ENCODE results near the gene NR3C2.

NR3C2 gene

DNA sequence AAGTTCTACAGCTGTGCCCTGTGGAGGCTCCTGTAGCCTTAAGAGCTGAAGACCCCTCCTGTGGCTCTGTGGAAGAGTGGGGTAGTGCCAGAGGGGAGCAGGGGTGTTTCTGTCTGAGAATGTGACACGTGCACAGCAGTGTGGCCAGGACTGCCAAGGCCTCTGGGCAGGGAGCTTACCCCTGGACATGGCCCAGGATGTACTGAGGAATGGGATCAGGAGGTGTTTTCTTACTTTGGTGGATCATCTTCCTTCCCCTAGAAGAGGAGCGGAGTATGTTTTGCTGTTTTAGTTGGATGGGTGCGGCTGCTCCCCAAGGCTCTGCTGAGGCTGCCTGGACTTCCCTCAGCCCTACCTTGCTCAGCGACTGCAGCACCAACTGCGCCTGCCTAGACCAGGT lies 367.8 kb downstream of the NR3C2 start:
- DNase-seq (ENCODE audit: extremely low read depth, low read depth) = no peak

DNA sequence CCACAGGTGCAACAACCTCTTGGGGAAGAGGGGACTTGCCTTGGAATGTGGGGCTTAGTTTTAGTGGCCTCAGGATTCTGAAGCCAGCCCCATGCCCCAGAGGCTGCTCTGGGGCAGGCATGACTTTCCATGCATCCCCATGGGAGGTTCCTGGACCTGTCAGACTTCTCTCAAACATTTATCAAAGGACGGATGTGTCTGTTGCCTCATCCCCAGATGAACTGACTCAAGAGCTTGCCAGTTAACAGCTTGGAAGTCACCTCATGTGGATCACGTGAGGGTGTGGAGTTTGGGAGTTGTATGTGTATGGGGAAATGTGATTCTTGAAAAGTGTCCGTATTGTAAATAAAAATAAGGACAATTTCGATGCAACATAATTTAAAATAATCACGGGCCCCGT lies 368.9 kb downstream of the NR3C2 start:
- TF ChIP-seq, protein P1, sequence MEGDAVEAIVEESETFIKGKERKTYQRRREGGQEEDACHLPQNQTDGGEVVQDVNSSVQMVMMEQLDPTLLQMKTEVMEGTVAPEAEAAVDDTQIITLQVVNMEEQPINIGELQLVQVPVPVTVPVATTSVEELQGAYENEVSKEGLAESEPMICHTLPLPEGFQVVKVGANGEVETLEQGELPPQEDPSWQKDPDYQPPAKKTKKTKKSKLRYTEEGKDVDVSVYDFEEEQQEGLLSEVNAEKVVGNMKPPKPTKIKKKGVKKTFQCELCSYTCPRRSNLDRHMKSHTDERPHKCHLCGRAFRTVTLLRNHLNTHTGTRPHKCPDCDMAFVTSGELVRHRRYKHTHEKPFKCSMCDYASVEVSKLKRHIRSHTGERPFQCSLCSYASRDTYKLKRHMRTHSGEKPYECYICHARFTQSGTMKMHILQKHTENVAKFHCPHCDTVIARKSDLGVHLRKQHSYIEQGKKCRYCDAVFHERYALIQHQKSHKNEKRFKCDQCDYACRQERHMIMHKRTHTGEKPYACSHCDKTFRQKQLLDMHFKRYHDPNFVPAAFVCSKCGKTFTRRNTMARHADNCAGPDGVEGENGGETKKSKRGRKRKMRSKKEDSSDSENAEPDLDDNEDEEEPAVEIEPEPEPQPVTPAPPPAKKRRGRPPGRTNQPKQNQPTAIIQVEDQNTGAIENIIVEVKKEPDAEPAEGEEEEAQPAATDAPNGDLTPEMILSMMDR (IDR thresholded peaks at IDR 0.05; ENCODE audit: low read depth, low read length) = no peak
- no peak for DNase-seq (ENCODE audit: extremely low read depth, low read depth)

More for the DNA sequence above, 367.8 kb downstream of the NR3C2 start:
- TF ChIP-seq, protein P1 (IDR thresholded peaks at IDR 0.05; ENCODE audit: low read depth, low read length) = no peak

DNA sequence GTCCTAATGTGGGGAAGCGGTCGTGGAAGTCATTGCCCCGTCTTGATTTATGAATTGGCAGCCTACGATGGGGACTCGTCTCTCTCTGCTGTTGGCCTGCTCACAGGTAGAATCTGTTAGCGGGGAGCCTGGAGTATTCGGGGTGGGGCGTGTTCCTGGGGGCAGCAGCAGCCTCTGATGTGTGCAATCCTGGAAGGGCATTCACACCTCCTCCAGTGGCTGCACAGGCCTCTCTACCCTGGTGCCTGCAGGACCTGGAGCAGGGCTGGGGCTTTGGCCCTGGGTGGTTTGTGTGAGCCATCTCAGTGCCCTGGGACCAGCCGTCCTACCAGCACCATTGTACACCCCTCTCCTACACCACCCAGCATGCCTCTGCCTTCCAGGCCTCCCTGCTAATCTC lies 369.4 kb downstream of the NR3C2 start:
- no peak for DNase-seq (ENCODE audit: extremely low read depth, low read depth)
- TF ChIP-seq, protein P1 (IDR thresholded peaks at IDR 0.05; ENCODE audit: low read depth, low read length) = no peak

- no peak for DNase-seq (ENCODE audit: extremely low read depth, low read depth)
These were observed 371.2 kb downstream of the NR3C2 start for GRCh38 chr4:148071009-148071408.

DNA sequence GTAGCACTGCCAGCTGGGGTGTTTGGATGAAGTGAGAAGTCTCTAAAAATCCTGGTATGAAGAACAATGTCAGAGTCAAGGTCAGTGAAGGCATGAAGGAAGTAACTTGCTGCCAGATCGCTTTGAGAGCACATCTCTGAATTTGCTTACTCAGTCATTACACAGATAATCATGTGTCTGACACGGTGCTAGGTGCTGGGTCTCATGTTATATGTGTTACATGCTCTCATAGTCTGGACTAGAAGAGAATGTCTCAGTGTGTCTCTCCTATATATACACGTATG lies 372.4 kb downstream of the NR3C2 start:
- TF ChIP-seq, protein P1 (IDR thresholded peaks at IDR 0.05; ENCODE audit: low read depth, low read length) = no peak

More at GRCh38 chr4:148071009-148071408, 371.2 kb downstream of the NR3C2 start:
- TF ChIP-seq, protein P1 (IDR thresholded peaks at IDR 0.05; ENCODE audit: low read depth, low read length) = no peak

DNA sequence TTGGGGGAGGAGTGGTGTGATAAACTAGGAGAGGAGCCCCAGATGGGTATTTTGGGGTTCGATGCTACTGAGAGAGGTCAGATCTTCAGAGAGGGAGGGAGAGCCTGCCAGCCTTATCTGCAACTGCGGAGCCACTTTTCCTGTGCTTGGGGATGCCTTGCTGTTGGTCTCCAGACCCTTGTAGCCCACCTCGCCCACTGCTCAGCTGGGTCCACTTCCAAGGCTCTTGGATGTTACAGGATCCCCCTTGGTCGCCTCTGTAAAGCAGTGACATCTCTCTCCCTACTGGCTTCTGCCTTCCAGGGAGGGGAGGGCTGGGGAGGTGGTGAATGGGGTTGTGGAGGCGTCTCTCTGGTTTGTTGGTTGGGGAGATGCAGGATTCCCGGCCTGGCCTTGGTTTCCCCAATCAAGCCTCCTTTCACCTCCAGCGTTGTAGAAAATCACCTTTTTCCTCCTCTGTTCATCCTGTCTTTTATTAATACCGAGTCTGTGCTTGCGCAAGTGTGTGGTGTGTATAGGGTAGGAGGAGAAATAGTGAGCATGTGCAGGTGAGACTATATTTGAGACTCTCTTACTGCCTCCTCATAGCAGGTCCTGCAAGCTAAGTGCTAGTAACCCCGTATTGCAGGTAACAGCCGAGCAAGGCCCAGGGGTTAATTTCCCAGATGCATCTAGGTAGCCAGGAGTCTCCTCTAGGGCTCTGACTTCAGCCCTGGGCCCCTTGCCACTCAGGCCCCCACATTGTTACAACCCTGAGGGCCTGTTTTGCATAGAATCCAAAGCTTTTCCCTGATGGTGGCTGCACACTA lies 372.9 kb downstream of the NR3C2 start:
- no peak for DNase-seq (ENCODE audit: extremely low read depth, low read depth)
- TF ChIP-seq, protein P1 (IDR thresholded peaks at IDR 0.05; ENCODE audit: low read depth, low read length) = no peak

More for the DNA sequence above, 372.4 kb downstream of the NR3C2 start:
- DNase-seq (ENCODE audit: extremely low read depth, low read depth) = no peak

DNA sequence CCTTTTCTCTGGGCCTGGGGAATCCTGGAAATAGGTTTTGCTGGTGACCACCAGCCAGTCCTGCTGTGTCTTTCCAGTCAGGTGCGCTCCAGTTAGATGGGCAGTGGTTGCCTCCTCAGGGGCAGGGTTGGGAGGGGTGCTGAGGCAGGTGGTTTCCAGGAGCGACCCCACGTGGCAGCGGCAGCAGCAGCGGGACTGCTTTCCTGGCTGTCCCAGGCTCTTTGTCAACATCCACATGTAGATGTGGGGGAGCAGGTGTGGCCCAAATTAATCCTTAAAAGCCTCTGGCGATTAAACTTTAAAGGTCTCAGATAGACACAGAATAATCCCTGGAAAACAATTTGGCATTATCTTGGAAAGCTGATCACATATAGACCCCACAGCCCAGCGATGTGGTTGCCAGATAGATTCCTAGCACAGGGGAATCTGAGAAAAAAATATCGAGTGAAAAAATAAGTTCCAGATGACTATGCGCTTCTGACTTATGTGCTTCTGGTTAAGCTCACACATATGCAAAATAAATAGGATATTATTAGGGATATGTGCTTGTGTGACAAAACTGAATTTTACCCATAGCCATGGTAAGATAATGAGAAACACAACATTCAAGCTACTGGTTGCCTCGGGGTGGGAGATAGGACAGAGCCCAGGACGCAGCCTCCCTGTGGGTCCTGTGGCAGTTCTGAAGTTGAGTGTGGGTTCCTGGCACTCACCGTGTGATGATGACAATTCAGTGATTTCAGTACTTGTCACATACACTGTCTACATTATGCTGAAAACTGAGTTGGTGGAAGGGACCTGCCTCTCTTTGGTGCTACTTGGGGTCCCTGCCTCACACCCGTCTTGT lies 373.9 kb downstream of the NR3C2 start:
- TF ChIP-seq, protein P1 (IDR thresholded peaks at IDR 0.05; ENCODE audit: low read depth, low read length) = no peak
- no peak for DNase-seq (ENCODE audit: extremely low read depth, low read depth)
